Measurements from ENCODE around the gene BMP8B.
"Not testable (repeated sequence)": the region's sequence is repeated elsewhere in the genome, so short reads cannot be mapped to it uniquely, and the experiment has no call there.

The BMP8B gene

GRCh38 chr1:39788758-39789570 is at the start of gene BMP8B:
TSS of gene BMP8B (minus strand) at chr1:39788865. CDS start at chr1:39788485, 380 bp downstream.
- H3K4me3 ChIP-seq (ENCODE audit: low read depth, low read length), result peak within 1 kb of the TSS; percentile 37

- no peak overlapping the region for H3K4me3 ChIP-seq (ENCODE audit: low read depth, low read length)
These were observed 48.0 kb upstream of the BMP8B start for GRCh38 chr1:39836595-39837110.

- no peak overlapping the region for H3K4me3 ChIP-seq (ENCODE audit: low read depth, low read length)
These were observed 47.4 kb upstream of the BMP8B start for GRCh38 chr1:39835935-39836594.

- no peak overlapping the region for H3K4me3 ChIP-seq (ENCODE audit: low read depth, low read length)
These were observed 46.4 kb upstream of the BMP8B start for GRCh38 chr1:39835110-39835509.

GRCh38 chr1:39833621-39834385 is 45.1 kb upstream of the BMP8B start:
- H3K4me3 ChIP-seq (ENCODE audit: low read depth, low read length), result no peak overlapping the region

- no peak overlapping the region for H3K4me3 ChIP-seq (ENCODE audit: low read depth, low read length)
These were observed 44.5 kb upstream of the BMP8B start for GRCh38 chr1:39833121-39833520.

- H3K4me3 ChIP-seq (ENCODE audit: low read depth, low read length), result no peak overlapping the region
These were observed 43.6 kb upstream of the BMP8B start for GRCh38 chr1:39832294-39832693.

- no peak overlapping the region for H3K4me3 ChIP-seq (ENCODE audit: low read depth, low read length)
These were observed 41.3 kb upstream of the BMP8B start for GRCh38 chr1:39829791-39830533.

GRCh38 chr1:39828734-39829133 is 40.1 kb upstream of the BMP8B start:
- H3K4me3 ChIP-seq (ENCODE audit: low read depth, low read length), result no peak overlapping the region

- H3K4me3 ChIP-seq (ENCODE audit: low read depth, low read length), result not testable (repeated sequence)
These were observed 39.6 kb upstream of the BMP8B start for GRCh38 chr1:39828255-39828654.

GRCh38 chr1:39827201-39827600 is 38.5 kb upstream of the BMP8B start:
- no peak overlapping the region for H3K4me3 ChIP-seq (ENCODE audit: low read depth, low read length)

GRCh38 chr1:39826583-39826982 is 37.9 kb upstream of the BMP8B start:
- no peak overlapping the region for H3K4me3 ChIP-seq (ENCODE audit: low read depth, low read length)

- H3K4me3 ChIP-seq (ENCODE audit: low read depth, low read length), result no peak overlapping the region
These were observed 36.8 kb upstream of the BMP8B start for GRCh38 chr1:39825432-39825941.

GRCh38 chr1:39823450-39823849 is 34.8 kb upstream of the BMP8B start:
- not testable (repeated sequence) for H3K4me3 ChIP-seq (ENCODE audit: low read depth, low read length)

GRCh38 chr1:39822146-39822545 is 33.5 kb upstream of the BMP8B start:
- no peak overlapping the region for H3K4me3 ChIP-seq (ENCODE audit: low read depth, low read length)

GRCh38 chr1:39819091-39819812 is 30.6 kb upstream of the BMP8B start:
- H3K4me3 ChIP-seq (ENCODE audit: low read depth, low read length), result no peak overlapping the region

GRCh38 chr1:39818482-39818881 is 29.8 kb upstream of the BMP8B start:
- no peak overlapping the region for H3K4me3 ChIP-seq (ENCODE audit: low read depth, low read length)

- not testable (repeated sequence) for H3K4me3 ChIP-seq (ENCODE audit: low read depth, low read length)
These were observed 28.6 kb upstream of the BMP8B start for GRCh38 chr1:39817091-39817932.
